H9 (cell line): ENCODE results near the gene BHLHA15. TPM values are rescaled to one million over a fixed set of nuclear protein-coding genes. Genes with fewer than 3 reads are reported as not detected.
A peak's percentile ranks its signal among the peaks of the same experiment; 100 is the strongest.

Experiments used
- DNase-seq: peaks from one replicate; pipeline ENCODE4 v3.0.0-alpha.2; 2017
- H2AFZ ChIP-seq: one replicate; pipeline ENCODE4 v1.6.1; 2013; ENCODE audit warnings: mild to moderate bottlenecking, low read length, control low read depth, moderate library complexity
- H2AK5ac ChIP-seq: 2 replicates; pipeline ENCODE4 v1.6.1; 2013; ENCODE audit warnings: low read length, control low read depth, mixed read lengths; ENCODE audit not compliant: insufficient read length
- H2BK120ac ChIP-seq: one replicate; pipeline ENCODE4 v1.6.1; 2013; ENCODE audit warnings: low read depth, mild to moderate bottlenecking, low read length, control low read depth, inconsistent platforms; ENCODE audit not compliant: poor library complexity, severe bottlenecking
- H2BK12ac ChIP-seq: 2 replicates; pipeline ENCODE4 v1.6.1; 2013; ENCODE audit warnings: low read length, control low read depth, mixed read lengths, low read depth; ENCODE audit not compliant: insufficient read length
- H2BK15ac ChIP-seq: 2 replicates; pipeline ENCODE4 v1.6.1; 2013; ENCODE audit warnings: low read depth, low read length, control low read depth
- H2BK20ac ChIP-seq: one replicate; pipeline ENCODE4 v1.6.1; 2013; ENCODE audit warnings: low read depth, mild to moderate bottlenecking, low read length, control low read depth, inconsistent platforms; ENCODE audit not compliant: poor library complexity, severe bottlenecking
- H2BK5ac ChIP-seq: 2 replicates; pipeline ENCODE4 v1.6.1; 2013; ENCODE audit warnings: low read length, control low read depth, mixed read lengths; ENCODE audit not compliant: insufficient read length
- H3K14ac ChIP-seq: 2 replicates; pipeline ENCODE4 v1.6.1; 2013; ENCODE audit warnings: low read length, control low read depth; ENCODE audit not compliant: insufficient read depth
- H3K18ac ChIP-seq: 2 replicates; pipeline ENCODE4 v1.6.1; 2013; ENCODE audit warnings: low read depth, mild to moderate bottlenecking, mixed read lengths, low read length, control low read depth; ENCODE audit not compliant: insufficient read length
- H3K23ac ChIP-seq: 2 replicates; pipeline ENCODE4 v1.6.1; 2013; ENCODE audit warnings: low read length, control low read depth, mixed read lengths, low read depth; ENCODE audit not compliant: insufficient read length
- H3K23me2 ChIP-seq: 2 replicates; pipeline ENCODE4 v1.6.1; 2013; ENCODE audit warnings: low read depth, mild to moderate bottlenecking, mixed read lengths, low read length, control low read depth; ENCODE audit not compliant: insufficient read length, poor library complexity, severe bottlenecking
- H3K27ac ChIP-seq: 2 replicates; pipeline ENCODE4 v1.5.1; 2013; ENCODE audit warnings: low read length, control low read depth, mixed read lengths, low read depth; ENCODE audit not compliant: insufficient read length
- H3K27me3 ChIP-seq: 2 replicates; pipeline ENCODE4 v1.6.1; 2013; ENCODE audit warnings: low read length, control low read depth, inconsistent platforms; ENCODE audit not compliant: insufficient read depth
- H3K4ac ChIP-seq: 2 replicates; pipeline ENCODE4 v1.6.1; 2013; ENCODE audit warnings: low read depth, mild to moderate bottlenecking, control low read depth, inconsistent platforms, low read length, moderate library complexity
- H3K4me1 ChIP-seq: 2 replicates; pipeline ENCODE4 v1.6.1; 2013; ENCODE audit warnings: low read length, control low read depth, inconsistent platforms; ENCODE audit not compliant: insufficient read depth
- H3K4me2 ChIP-seq: 2 replicates; pipeline ENCODE4 v1.6.1; 2013; ENCODE audit warnings: low read length, control low read depth, mixed read lengths; ENCODE audit not compliant: insufficient read length, insufficient read depth
- H3K56ac ChIP-seq: 2 replicates; pipeline ENCODE4 v1.6.1; 2013; ENCODE audit warnings: low read depth, mild to moderate bottlenecking, mixed read lengths, low read length, control low read depth; ENCODE audit not compliant: insufficient read length
- H3K79me1 ChIP-seq: 2 replicates; pipeline ENCODE4 v1.6.1; 2013; ENCODE audit warnings: low read depth, mild to moderate bottlenecking, moderate library complexity, low read length, control low read depth, inconsistent platforms; ENCODE audit not compliant: insufficient read depth, poor library complexity, severe bottlenecking
- H3K79me2 ChIP-seq: 2 replicates; pipeline ENCODE4 v1.6.1; 2013; ENCODE audit warnings: low read length, control low read depth, inconsistent platforms; ENCODE audit not compliant: insufficient read depth
- H3K9ac ChIP-seq: 2 replicates; pipeline ENCODE4 v1.6.1; 2013; ENCODE audit warnings: low read length, control low read depth, mixed read lengths; ENCODE audit not compliant: insufficient read length; ENCODE audit errors: extremely low read depth
- H3K9me3 ChIP-seq: one replicate; pipeline ENCODE4 v1.6.1; 2013; ENCODE audit warnings: low read depth, low read length, inconsistent platforms; ENCODE audit not compliant: control insufficient read depth
- H3T11ph ChIP-seq: one replicate; pipeline ENCODE4 v1.6.1; 2013; ENCODE audit warnings: mild to moderate bottlenecking, low read length, control low read depth, inconsistent platforms
- H4K20me1 ChIP-seq: one replicate; pipeline ENCODE4 v1.6.1; 2013; ENCODE audit not compliant: control insufficient read depth, insufficient read length, insufficient read depth
- H4K5ac ChIP-seq: 2 replicates; pipeline ENCODE4 v1.6.1; 2013; ENCODE audit warnings: low read depth, mild to moderate bottlenecking, mixed read lengths, low read length, control low read depth; ENCODE audit not compliant: insufficient read length
- H4K8ac ChIP-seq: replicated peaks from 2 replicates; pipeline ENCODE4 v1.6.1; 2013; ENCODE audit warnings: low read length, control low read depth, mixed read lengths, low read depth; ENCODE audit not compliant: insufficient read length
- H4K91ac ChIP-seq: 2 replicates; pipeline ENCODE4 v1.6.1; 2013; ENCODE audit warnings: low read depth, mild to moderate bottlenecking, moderate library complexity, mixed read lengths, low read length, control low read depth; ENCODE audit not compliant: insufficient read length
- H3K27ac Mint-ChIP-seq, 3 experiments: 2 replicates in 2 of 3; 3 replicates in 1 of 3; pipeline ENCODE4 v1.8.0; 2020 to 2021; ENCODE audit warnings: mixed read lengths in 3 of 3, mild to moderate bottlenecking in 1 of 3, moderate library complexity in 1 of 3
- H3K27me3 Mint-ChIP-seq: 2 replicates; pipeline ENCODE4 v1.8.0; 2021; ENCODE audit warnings: low read depth, mild to moderate bottlenecking, moderate library complexity, mixed read lengths
- H3K36me3 Mint-ChIP-seq, 3 experiments: 2 replicates in 2 of 3; 3 replicates in 1 of 3; pipeline ENCODE4 v1.8.0; 2020 to 2021; ENCODE audit warnings: low read depth in 3 of 3, mixed read lengths in 3 of 3; ENCODE audit not compliant: insufficient read depth in 1 of 3
- H3K4me1 Mint-ChIP-seq, 2 experiments: 2 replicates each; pipeline ENCODE4 v1.8.0; 2020; ENCODE audit warnings: mixed read lengths in 2 of 2
- H3K4me3 Mint-ChIP-seq, 2 experiments: 2 replicates in 1 of 2; 3 replicates in 1 of 2; pipeline ENCODE4 v1.8.0; 2020 to 2021; ENCODE audit warnings: mild to moderate bottlenecking in 2 of 2, mixed read lengths in 2 of 2, moderate library complexity in 1 of 2
- H3K9me3 Mint-ChIP-seq, 2 experiments: 2 replicates in 1 of 2; 3 replicates in 1 of 2; pipeline ENCODE4 v1.8.0; 2020; ENCODE audit warnings: mild to moderate bottlenecking in 2 of 2, mixed read lengths in 2 of 2, moderate library complexity in 1 of 2
- CTCF ChIP-seq: fragments of 200-600 bp; sonication (generic); conservative IDR thresholded peaks from 3 replicates; pipeline ENCODE4 v1.8.0; 2021; ENCODE audit warnings: antibody characterized with exemption, mild to moderate bottlenecking
- WGBS: extraction: QIAGEN DNeasy Blood & Tissue Kit; methylation state at CpG from one replicate; pipeline ENCODE4 v1.1.7; 2013; ENCODE audit warnings: missing lambda C conversion rate, low lambda C conversion rate, mixed read lengths; ENCODE audit not compliant: insufficient read length; ENCODE audit errors: extremely low coverage; 5-methylcytosine and 5-hydroxymethylcytosine counted together
- total RNA-seq: library from RNA; stranded (reverse); gene quantifications from 2 replicates; pipeline ENCODE4 v1.2.1, GENCODE V29; 2021

Gene BHLHA15
- total RNA-seq, 1 experiment from 2014 or later, result 1.4 TPM

GRCh38 chr7:98229991-98230745, 18.9 kb downstream of the BHLHA15 start:
- H3K79me2 ChIP-seq, result no peaks in the 10 kb centered on the region
- H2BK15ac ChIP-seq, result no peak overlapping the region
- H2AFZ ChIP-seq, result no peak overlapping the region
- no peak overlapping the region for H4K5ac ChIP-seq
- H3K23ac ChIP-seq, result no peak overlapping the region
- H3K27me3 Mint-ChIP-seq, result no peaks in the 10 kb centered on the region
- H2AK5ac ChIP-seq, result no peak overlapping the region
- no peaks in the 10 kb centered on the region for H4K20me1 ChIP-seq
- H3K9me3 Mint-ChIP-seq, result no peaks in the 10 kb centered on the region; a peak in 1 of 5 replicates
- H2BK5ac ChIP-seq, result no peak overlapping the region
- H3K4me1 ChIP-seq, result no peaks in the 10 kb centered on the region
- no peak overlapping the region for H3K27ac ChIP-seq
- WGBS, result no CpG with 5 or more reads among the region's 17 CpGs
- no peak overlapping the region for H4K91ac ChIP-seq
- peaks cover 0 to 3% of the 10 kb centered on the region in 2 experiments; a peak in 1 of 4 replicates for H3K4me1 Mint-ChIP-seq
- no peak overlapping the region for H3K4ac ChIP-seq
- H3K79me1 ChIP-seq, result no peaks in the 10 kb centered on the region
- H3T11ph ChIP-seq, result no peak overlapping the region
- peak overlapping the region; percentile 45 to 67 (median 47); a peak in 4 of 7 replicates for H3K27ac Mint-ChIP-seq
- H3K27me3 ChIP-seq, result no peaks in the 10 kb centered on the region
- no peak for DNase-seq
- no peak overlapping the region for H3K56ac ChIP-seq
- no peak for TF ChIP-seq CTCF
- no peak overlapping the region for H3K4me2 ChIP-seq
- no peak overlapping the region for H2BK12ac ChIP-seq
- no peak overlapping the region for H2BK20ac ChIP-seq
- no peaks in the 10 kb centered on the region for H3K23me2 ChIP-seq
- H3K9me3 ChIP-seq, result no peaks in the 10 kb centered on the region
- H2BK120ac ChIP-seq, result no peak overlapping the region
- H3K36me3 Mint-ChIP-seq, result peaks cover 0 to 6% (median 0%) of the 10 kb centered on the region in 3 experiments; a peak in 2 of 7 replicates
- H3K9ac ChIP-seq, result no peak overlapping the region
- H4K8ac ChIP-seq, result no peak overlapping the region
- H3K14ac ChIP-seq, result no peak overlapping the region
- peak overlapping the region in 1 of 2 experiments; percentile 29; a peak in 1 of 5 replicates for H3K4me3 Mint-ChIP-seq
- H3K18ac ChIP-seq, result no peak overlapping the region
